ENCODE results near the gene ZMYND8. TPM values are rescaled to one million over a fixed set of nuclear protein-coding genes. Genes with fewer than 3 reads are reported as not detected.

ZMYND8 gene
- total and polyA plus RNA-seq, 2 donors (not counting 3 experiments of a cell fraction or from before 2014, with no cell fraction given) = 30.6 to 75.2 TPM

GRCh38 chr20:47160992-47161391 lies 195.5 kb downstream of the ZMYND8 start:
- Histone ChIP-seq H3K79me2 (ENCODE audit: control insufficient read depth, insufficient read depth, low read length) (no peaks in the 10 kb centered on the region), H3K4me3 (replicated peaks in 1 of 3; ENCODE audit: insufficient read depth in 1 of 3, low read depth in 1 of 3, low read length in 3 of 3) (no peak overlapping the region), H2AFZ (ENCODE audit: low read depth, low read length) (no peak overlapping the region), H3K4me1 (ENCODE audit: control insufficient read depth, extremely low read depth, insufficient read depth, low read length) (no peaks in the 10 kb centered on the region), H3K9ac (replicated peaks; ENCODE audit: extremely low read depth, insufficient read depth, low read length) (no peak overlapping the region), H4K20me1 (replicated peaks; ENCODE audit: control insufficient read depth, extremely low read depth, insufficient read depth, low read length) (no peaks in the 10 kb centered on the region), H3K9me3 (replicated peaks; ENCODE audit: control insufficient read depth, insufficient read depth, low read length) (no peaks in the 10 kb centered on the region), H3K27ac (ENCODE audit: insufficient read depth, low read depth, low read length) (no peak overlapping the region), H3K4me2 (ENCODE audit: insufficient read depth, low read length) (no peak overlapping the region), H3K36me3 (ENCODE audit: control insufficient read depth in 2 of 2, extremely low read depth in 1 of 2, insufficient read depth in 2 of 2, low read length in 2 of 2) (no peaks in the 10 kb centered on the region), H3K9me1 (replicated peaks; ENCODE audit: control insufficient read depth, extremely low read depth, insufficient read depth, low read length) (no peaks in the 10 kb centered on the region), H3K27me3 (ENCODE audit: control insufficient read depth in 2 of 2, insufficient read depth in 2 of 2, low read length in 2 of 2) (no peaks in the 10 kb centered on the region)
- TF ChIP-seq MAX (IDR thresholded peaks at IDR 0.05; ENCODE audit: insufficient read depth, insufficient read length) = no peak
- TF ChIP-seq POLR2A (IDR thresholded peaks at IDR 0.05; ENCODE audit: low read depth, low read length) = no peak
- TF ChIP-seq JUN (IDR thresholded peaks at IDR 0.05; ENCODE audit: borderline replicate concordance, insufficient read depth, insufficient read length, low read depth) = no peak
- no peak for TF ChIP-seq CTCF (IDR thresholded peaks at IDR 0.05; ENCODE audit: extremely low read depth in 1 of 2, insufficient read depth in 1 of 2, low read depth in 1 of 2, low read length in 2 of 2)
- no peak for TF ChIP-seq MYC (IDR thresholded peaks at IDR 0.05; ENCODE audit: low read depth, low read length)
- no peak for TF ChIP-seq POLR2AphosphoS5 (IDR thresholded peaks at IDR 0.05; ENCODE audit: insufficient read depth, low read depth, low read length)
- no peak for TF ChIP-seq EZH2 (IDR thresholded peaks at IDR 0.05; ENCODE audit: borderline replicate concordance, low read depth, low read length, severe bottlenecking)
- TF ChIP-seq GATA2 (IDR thresholded peaks at IDR 0.05; ENCODE audit: insufficient read depth, insufficient read length, low read depth, low read length) = no peak
- no peak for TF ChIP-seq FOS (IDR thresholded peaks at IDR 0.05; ENCODE audit: borderline replicate concordance, insufficient read depth, low read length)
- DNase-seq (ENCODE audit: low read depth, low spot score) (no peak), FAIRE-seq (no peak)
- dilution Hi-C loops (cut with MboI; ENCODE audit: extremely low pct_ligation_motif_present, low sequenced_read_pairs) = no loop called here
- intact Hi-C loops (cut with micrococcal nuclease) = no loop called here
- BruUV-seq (replicated peaks) = no TSS peak
- POLR2A ChIA-PET = no interaction called here
- CTCF ChIA-PET = no interaction called here

All from endothelial cell of umbilical vein (primary cell).